HL-60 (cell line): ENCODE data around the gene ZNF79.

Experiments used
- CTCF ChIP-seq: IDR thresholded peaks from one replicate; pipeline ENCODE4 v1.5.1; 2011; ENCODE audit warnings: low read length, control low read depth, inconsistent platforms; ENCODE audit not compliant: insufficient read depth
- GABPA ChIP-seq: IDR thresholded peaks from 2 replicates; pipeline ENCODE4 v1.6.1; 2012; ENCODE audit warnings: low read depth
- POLR2AphosphoS5 ChIP-seq: IDR thresholded peaks from 2 replicates; pipeline ENCODE4 v1.6.1; 2012; ENCODE audit warnings: low read depth
- REST ChIP-seq: IDR thresholded peaks from 2 replicates; pipeline ENCODE4 v1.6.1; 2012; ENCODE audit warnings: low read depth; ENCODE audit not compliant: insufficient replicate concordance
- SPI1 ChIP-seq: IDR thresholded peaks from 2 replicates; pipeline ENCODE4 v1.6.1; 2012; ENCODE audit warnings: low read depth, mild to moderate bottlenecking, borderline replicate concordance

GRCh38 chr9:127445851-127446712, 21.9 kb downstream of the ZNF79 start:
- TF ChIP-seq CTCF (no peak), POLR2AphosphoS5 (peak; percentile 72; the same call in 1 of the 2 replicates), REST (no peak), GABPA (no peak), SPI1 (no peak)
